MCF 10A (cell line): ENCODE data around the gene MAPRE2. TPM values are rescaled to one million over a fixed set of nuclear protein-coding genes. Genes with fewer than 3 reads are reported as not detected.

Source experiments
- BruUV-seq: library from RNA; stranded (reverse); fragments of 400-500 nt; replicated peaks from 2 replicates; lab custom pipeline; 2021; lab: Mats Ljungman, UMichigan
- CTCF ChIA-PET: fragments of 300-600 bp; sonication (Branson Sonifier 250); formaldehyde crosslinking; extraction: SDS; loops from one replicate; lab custom pipeline; 2021; ENCODE audit warnings: antibody characterized with exemption, inconsistent platforms; lab: Yijun Ruan, JAX
- POLR2A ChIA-PET: fragments of 300-600, 350-650 bp; sonication (Branson Sonifier 250); formaldehyde crosslinking; extraction: SDS; loops from one replicate; lab custom pipeline; 2020; ENCODE audit warnings: antibody characterized with exemption, inconsistent platforms; lab: Yijun Ruan, JAX
- DNase-seq: peaks from one replicate; pipeline ENCODE4 v3.0.0-alpha.2; 2018; ENCODE audit not compliant: unreplicated experiment
- H3K27ac Mint-ChIP-seq: one replicate; pipeline ENCODE4 v1.8.0; 2022; ENCODE audit warnings: mild to moderate bottlenecking, low read depth, mixed read lengths; ENCODE audit not compliant: unreplicated experiment
- H3K27me3 Mint-ChIP-seq: one replicate; pipeline ENCODE4 v1.8.0; 2022; ENCODE audit warnings: mixed read lengths; ENCODE audit not compliant: insufficient read depth, unreplicated experiment
- H3K36me3 Mint-ChIP-seq: one replicate; pipeline ENCODE4 v1.8.0; 2022; ENCODE audit warnings: mild to moderate bottlenecking, moderate library complexity, mixed read lengths; ENCODE audit not compliant: insufficient read depth, unreplicated experiment
- H3K4me1 Mint-ChIP-seq: one replicate; pipeline ENCODE4 v1.8.0; 2022; ENCODE audit warnings: mixed read lengths; ENCODE audit not compliant: insufficient read depth, unreplicated experiment
- H3K4me3 Mint-ChIP-seq: one replicate; pipeline ENCODE4 v1.8.0; 2022; ENCODE audit warnings: mild to moderate bottlenecking, moderate library complexity, mixed read lengths; ENCODE audit not compliant: unreplicated experiment
- H3K9me3 Mint-ChIP-seq: one replicate; pipeline ENCODE4 v1.8.0; 2022; ENCODE audit warnings: mixed read lengths; ENCODE audit not compliant: unreplicated experiment
- CTCF ChIP-seq: fragments of 200-600 bp; IDR thresholded peaks from one replicate; pipeline ENCODE4 v1.8.0; 2022; ENCODE audit warnings: antibody characterized with exemption, mild to moderate bottlenecking; ENCODE audit not compliant: unreplicated experiment
- intact Hi-C: fragments of 100-400 bp; cut with micrococcal nuclease; formaldehyde crosslinking; loops from 2 replicates; pipeline ENCODE4 v1.14.1; 2022
- total RNA-seq: library from RNA; stranded (reverse); gene quantifications from 2 replicates; pipeline ENCODE4 v1.2.3, GENCODE V29; 2022

Gene MAPRE2
- total RNA-seq, 1 experiment from 2014 or later: 7.7 TPM

- no TSS peak for BruUV-seq
- ChIA-PET POLR2A (interaction anchor here (0.7 kb wide), 1 partner anchor 132 kb away, joined by 3 read pairs; no protein-coding TSS in a partner anchor), CTCF (interaction anchor here (0.6 to 3.7 kb wide), 8 partner anchors 17 to 903 kb away, joined by 3 to 21 read pairs (median 4); no protein-coding TSS in a partner anchor)
- intact Hi-C loops: no loop called here
- peaks cover 5% of the 10 kb centered on the region for H3K36me3 Mint-ChIP-seq
- no peaks in the 10 kb centered on the region for H3K9me3 Mint-ChIP-seq
- peaks cover 6% of the 10 kb centered on the region for H3K4me1 Mint-ChIP-seq
- no peak overlapping the region for H3K4me3 Mint-ChIP-seq
- H3K27ac Mint-ChIP-seq: no peak overlapping the region
- H3K27me3 Mint-ChIP-seq: no peaks in the 10 kb centered on the region
- DNase-seq: no peak
- no peak for TF ChIP-seq CTCF
These were observed 14.7 kb upstream of the MAPRE2 start for GRCh38 chr18:35026407-35027061.

GRCh38 chr18:35027206-35027605 lies 14.0 kb upstream of the MAPRE2 start:
- no peak for TF ChIP-seq CTCF
- intact Hi-C loops: no loop called here
- no peak for DNase-seq
- Mint-ChIP-seq H3K27ac (no peak overlapping the region), H3K9me3 (no peaks in the 10 kb centered on the region), H3K36me3 (peaks cover 5% of the 10 kb centered on the region), H3K4me3 (no peak overlapping the region), H3K4me1 (peaks cover 6% of the 10 kb centered on the region), H3K27me3 (no peaks in the 10 kb centered on the region)
- ChIA-PET CTCF (interaction anchor here (0.6 to 3.7 kb wide), 6 partner anchors 18 to 159 kb away, joined by 3 to 27 read pairs (median 4); no protein-coding TSS in a partner anchor), POLR2A (interaction anchor here (1.1 kb wide), 1 partner anchor 14 kb away, joined by 7 read pairs; the partner anchor contains the start of gene MAPRE2)
- BruUV-seq: no TSS peak

GRCh38 chr18:35028536-35028935 lies 12.7 kb upstream of the MAPRE2 start:
- POLR2A ChIA-PET: interaction anchor here (1.3 kb wide), 1 partner anchor 12 kb away, joined by 3 read pairs; no protein-coding TSS in a partner anchor
- no peak overlapping the region for H3K27ac Mint-ChIP-seq
- intact Hi-C loops: no loop called here

More at GRCh38 chr18:35028536-35028935, 12.7 kb upstream of the MAPRE2 start:
- H3K9me3 Mint-ChIP-seq: no peaks in the 10 kb centered on the region
- no peak for TF ChIP-seq CTCF
- H3K27me3 Mint-ChIP-seq: no peaks in the 10 kb centered on the region
- no peak for DNase-seq
- no peak overlapping the region for H3K4me3 Mint-ChIP-seq
- CTCF ChIA-PET: interaction anchor here (0.8 to 3.5 kb wide), 3 partner anchors 12 to 158 kb away, joined by 3 to 27 read pairs (median 3); no protein-coding TSS in a partner anchor
- BruUV-seq: no TSS peak
- peaks cover 5% of the 10 kb centered on the region for H3K36me3 Mint-ChIP-seq
- peaks cover 6% of the 10 kb centered on the region for H3K4me1 Mint-ChIP-seq
